NOMO-1 treated with dmso at 0.1 percent for 144 hours (cell line): ENCODE results near the gene NPHP4.

Experiments
- DNase-seq: peaks from one replicate; lab custom pipeline; 2025; ENCODE audit not compliant: unreplicated experiment; lab: John Stamatoyannopoulos, UW

The NPHP4 gene

GRCh38 chr1:5914676-5915365 lies 77.4 kb downstream of the NPHP4 start:
- no peak for DNase-seq

- DNase-seq: no peak
These were observed 78.3 kb downstream of the NPHP4 start for GRCh38 chr1:5913876-5914275.

DNA sequence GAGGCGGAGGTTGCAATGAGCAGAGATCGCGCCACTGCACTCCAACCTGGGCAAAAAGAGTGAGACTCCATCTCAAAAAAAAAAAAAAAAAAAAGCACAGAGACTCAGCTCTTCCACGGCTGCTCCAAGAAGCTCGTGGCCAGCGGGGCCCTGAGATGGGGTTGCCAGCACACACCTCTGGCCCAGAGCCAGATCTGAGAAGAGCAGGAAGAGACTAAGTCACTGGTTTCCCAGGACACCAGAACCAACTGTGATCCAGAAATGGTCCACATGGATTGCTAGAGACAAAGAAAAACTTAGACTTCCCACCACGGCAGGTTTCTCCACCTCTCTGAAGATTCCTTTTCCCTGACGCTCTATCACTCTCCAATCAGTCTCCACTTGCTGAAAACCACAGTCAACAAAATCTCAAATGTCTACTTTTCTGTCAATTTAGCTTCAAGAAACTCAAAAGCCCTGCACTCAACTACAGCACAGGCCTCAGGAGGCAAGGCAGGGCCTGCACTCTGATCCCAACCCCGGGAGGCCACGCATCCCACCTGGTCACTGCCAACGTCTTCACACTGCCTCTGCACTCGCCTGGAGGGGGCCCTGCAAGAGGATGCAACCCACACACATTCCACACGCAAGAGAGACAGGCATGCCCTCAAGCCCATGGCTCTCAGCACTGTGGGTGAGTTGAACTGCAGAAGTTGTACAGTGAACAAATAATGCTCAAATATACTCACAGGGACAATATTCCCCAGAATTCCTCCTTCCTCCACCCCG lies 79.0 kb downstream of the NPHP4 start:
- no peak for DNase-seq

DNA sequence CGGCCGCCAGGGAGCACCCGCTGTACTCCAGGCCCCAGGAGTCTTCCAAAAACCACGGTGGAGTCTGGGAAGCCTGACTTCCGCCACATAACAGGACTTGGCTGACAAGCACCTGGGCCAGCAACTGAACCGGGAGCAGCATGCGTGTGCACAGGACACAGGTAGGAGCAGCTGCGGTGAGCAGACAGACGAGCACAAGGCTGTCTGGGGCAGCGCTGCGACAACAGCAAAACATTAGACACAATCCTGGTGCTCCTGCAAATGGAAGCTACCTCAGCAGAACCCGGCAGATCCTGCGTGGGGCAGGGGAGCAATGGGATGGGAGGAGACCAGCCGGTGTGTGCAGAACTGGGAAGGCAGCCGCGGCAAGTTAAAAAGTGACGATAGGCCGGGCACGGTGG lies 80.4 kb downstream of the NPHP4 start:
- no peak for DNase-seq

- DNase-seq: no peak
These were observed 81.1 kb downstream of the NPHP4 start for GRCh38 chr1:5911157-5911556.

GRCh38 chr1:5910666-5911065 lies 81.6 kb downstream of the NPHP4 start:
- DNase-seq: no peak

- DNase-seq: no peak
These were observed 82.0 kb downstream of the NPHP4 start for GRCh38 chr1:5910276-5910620.

DNA sequence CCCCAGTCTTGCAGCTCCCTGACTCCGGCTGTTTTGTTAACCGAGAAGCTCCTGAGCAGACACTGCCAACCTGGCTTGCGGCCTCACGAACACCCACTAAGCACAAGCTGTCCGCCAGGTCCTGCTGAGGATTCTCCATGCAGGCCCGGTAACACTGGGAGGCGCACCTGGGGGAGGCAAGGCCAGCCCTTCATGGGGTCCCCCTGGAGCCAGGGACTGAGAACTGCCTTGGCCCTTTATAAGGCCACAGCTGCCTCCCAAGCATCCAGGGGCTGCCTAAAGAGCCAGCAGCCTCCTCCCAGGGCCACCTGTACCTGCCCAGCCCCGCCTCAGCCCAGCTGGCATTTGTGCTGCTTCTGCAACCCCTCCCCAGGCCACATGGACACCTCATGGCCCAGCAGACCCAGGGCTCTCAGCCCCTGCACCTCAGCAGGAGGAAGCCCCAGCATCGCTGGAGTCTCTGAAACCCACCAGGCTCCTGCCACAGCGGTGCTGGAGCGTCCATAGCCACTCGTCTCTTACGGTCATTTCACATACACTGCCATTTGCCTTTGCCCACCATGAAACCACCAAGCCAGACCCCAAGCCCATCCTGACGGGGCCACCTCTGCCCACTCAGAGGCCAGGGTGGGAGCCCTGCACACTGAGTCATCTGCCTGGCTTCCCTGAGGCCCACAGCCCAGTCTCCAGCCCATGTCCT lies 82.5 kb downstream of the NPHP4 start:
- DNase-seq: no peak

DNA sequence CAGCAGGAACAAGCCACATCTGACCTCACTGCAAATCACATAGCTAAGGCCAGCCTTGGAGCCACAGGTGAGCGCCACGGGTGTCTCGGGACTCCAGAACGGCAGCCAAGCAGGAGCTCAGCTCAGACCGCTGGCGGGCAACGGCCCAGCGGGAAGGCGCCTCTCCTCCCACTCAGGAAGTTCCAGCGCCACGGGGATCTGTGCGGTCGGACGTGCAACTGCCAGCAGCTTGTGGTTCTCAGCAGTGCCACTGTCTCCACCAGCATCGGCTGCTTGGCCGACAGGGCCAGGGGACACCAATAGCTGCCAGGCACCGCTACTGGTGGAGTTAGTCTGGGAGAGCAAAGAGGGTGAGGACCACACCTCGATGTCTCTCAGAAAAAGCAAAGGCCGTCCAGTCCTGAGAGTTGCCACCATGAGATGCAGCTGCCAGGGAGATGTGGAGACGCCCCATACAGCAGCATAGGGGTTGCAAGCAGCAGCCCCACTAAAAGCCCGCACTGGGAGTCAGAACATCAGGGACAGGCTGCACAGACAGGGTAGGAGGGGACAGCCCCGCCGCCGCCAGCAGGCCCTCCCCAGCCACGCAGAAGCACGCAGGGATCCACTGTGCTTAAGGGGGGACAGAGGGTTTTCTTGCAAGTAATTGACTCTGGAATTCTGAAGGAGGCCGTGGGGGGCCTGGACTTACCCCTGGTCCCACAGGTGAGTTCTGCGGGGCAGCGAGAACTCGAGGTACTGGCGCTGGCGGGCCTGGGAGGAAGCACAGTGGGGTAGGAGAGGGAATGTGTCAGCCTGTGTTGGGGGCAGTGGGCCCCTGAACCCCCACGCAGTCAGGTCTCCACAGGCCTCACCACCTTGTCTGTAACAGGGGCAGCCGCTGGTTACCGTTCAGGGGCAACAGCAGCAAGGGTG lies 83.5 kb downstream of the NPHP4 start:
- DNase-seq: no peak

DNA sequence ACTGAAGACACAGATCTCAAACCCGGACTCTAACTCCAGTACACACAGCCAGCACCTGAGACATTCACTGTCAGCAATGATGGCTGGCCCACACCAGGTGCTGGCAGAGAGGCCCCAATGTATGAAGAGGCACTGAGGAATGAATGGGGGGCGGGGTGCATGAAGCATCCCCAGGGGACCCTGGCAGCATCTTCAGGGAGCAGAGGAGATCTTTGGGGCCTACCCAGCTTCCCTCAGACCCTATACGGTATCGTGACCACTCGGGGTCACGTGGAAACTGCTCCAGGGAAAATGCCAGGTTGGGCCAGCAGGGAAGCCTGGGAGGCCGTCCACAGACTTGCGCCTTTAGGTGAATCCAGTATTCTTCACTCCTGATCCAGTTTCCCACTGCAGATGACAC lies 84.3 kb downstream of the NPHP4 start:
- no peak for DNase-seq

GRCh38 chr1:5907386-5907785 lies 84.8 kb downstream of the NPHP4 start:
- no peak for DNase-seq

DNA sequence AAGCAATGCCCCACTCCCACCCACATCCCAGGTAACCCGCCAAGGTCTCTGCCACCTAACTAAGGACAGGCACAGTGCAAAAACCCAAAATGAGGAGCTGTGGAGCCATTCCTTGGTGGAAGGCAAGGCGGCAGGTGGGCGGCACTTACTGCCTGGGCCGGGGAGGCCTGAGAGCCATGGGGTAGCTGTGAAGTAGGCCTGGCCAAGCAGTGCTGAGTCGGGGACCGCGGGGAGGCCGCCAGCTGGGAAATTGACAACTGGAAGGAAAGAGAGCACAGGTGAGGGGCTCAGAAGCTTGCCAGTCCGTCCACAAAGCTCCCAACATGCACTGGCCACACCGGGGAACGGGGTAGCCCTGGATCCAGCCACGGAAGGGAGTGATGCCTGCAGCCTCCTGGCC lies 85.3 kb downstream of the NPHP4 start:
- DNase-seq: no peak

DNA sequence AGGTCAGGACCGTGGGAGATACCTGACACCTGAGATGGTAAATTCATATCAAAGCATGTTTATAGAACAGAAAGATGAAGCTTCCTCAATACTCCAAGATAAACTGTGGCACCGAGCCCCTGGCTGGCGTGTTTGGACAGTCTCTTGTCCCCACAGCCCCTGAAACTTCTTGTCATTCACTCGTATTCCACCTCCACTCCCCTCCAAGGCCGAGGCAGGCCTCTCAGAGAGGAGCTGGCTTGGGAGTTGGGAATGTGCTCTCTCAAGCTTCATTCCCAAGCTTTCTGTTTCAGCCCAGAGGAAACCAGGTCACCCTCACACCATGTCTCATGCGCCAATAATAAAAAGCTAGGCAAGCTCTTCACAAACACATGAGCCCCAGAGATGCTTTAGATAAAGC lies 86.1 kb downstream of the NPHP4 start:
- no peak for DNase-seq

- DNase-seq: no peak
These were observed 86.8 kb downstream of the NPHP4 start for GRCh38 chr1:5905436-5905835.

GRCh38 chr1:5904551-5904950 lies 87.7 kb downstream of the NPHP4 start:
- DNase-seq: no peak

DNA sequence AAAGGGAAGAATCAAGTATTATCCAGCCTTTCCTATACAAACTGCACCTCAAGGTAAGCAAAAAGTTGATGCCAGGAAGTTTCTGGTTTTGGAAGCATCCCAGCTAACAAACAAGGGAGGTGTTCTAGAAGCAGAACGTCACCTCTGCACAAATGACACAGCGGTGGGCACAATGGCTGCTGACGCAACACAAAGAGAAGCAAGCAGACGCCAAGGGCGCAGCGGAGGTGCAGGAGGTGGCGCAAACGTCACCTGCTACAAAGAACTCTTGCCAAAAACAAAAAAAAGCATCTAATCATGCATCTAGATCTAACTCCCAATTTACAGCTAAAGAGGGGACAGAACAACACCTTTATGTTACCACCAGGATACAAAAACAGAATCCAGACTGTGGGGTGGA lies 88.5 kb downstream of the NPHP4 start:
- DNase-seq: no peak

DNA sequence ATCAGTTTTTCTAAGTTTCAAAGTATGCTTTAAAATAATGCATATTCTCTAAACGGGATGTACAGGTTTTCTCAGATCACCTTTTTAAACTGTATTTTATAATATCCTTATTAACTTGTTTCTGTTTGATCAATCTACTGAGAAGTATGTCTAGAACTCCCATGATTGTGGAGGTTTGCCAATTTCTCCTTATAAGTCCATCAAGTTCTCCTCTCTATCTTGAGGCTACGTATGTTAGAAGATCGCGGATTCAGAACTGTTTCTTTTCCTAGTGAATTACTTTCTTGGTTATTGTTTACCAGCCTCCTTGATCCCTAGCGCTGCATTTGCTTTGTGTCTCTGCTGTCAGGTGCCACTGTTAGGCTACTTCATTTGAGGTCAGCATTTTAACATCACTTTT lies 89.2 kb downstream of the NPHP4 start:
- DNase-seq: no peak

DNA sequence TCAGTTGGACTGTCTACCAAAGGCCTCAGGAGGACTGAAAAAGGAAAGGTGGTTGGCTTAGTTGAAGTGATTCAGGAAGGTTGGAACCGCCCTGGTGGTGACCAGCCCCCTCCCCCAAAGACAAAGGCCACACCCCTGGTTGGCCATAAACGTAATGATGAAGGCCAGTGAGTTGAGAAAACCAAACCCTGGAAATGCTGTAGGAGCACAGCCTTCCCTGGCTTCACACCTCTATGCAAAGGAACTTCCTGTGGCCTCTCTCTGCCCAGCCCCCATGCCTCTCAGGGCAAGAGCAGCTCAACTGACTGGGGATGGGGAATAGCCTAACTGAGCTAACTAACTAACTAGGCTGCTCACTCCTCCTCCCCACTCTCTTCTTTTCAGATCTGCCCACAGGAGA lies 90.4 kb downstream of the NPHP4 start:
- no peak for DNase-seq

DNA sequence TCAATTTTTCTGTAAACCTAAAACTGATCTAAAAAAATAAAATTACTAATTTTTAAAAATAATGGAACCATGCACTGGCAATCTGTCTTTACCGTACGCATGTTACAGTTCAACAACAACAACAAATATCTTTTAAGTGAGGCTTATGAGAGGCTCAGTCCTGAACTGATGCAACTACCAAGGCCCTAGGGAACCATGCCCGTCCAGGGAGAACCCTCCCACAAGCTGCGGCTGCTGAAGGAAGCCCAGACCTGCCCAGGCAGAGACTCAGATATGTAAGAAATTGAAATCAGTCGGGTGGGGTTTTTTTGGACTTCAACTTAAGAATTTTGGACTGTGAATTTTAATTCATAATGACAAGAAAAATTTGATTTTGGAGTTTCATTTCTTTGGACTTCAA lies 91.1 kb downstream of the NPHP4 start:
- no peak for DNase-seq

DNA sequence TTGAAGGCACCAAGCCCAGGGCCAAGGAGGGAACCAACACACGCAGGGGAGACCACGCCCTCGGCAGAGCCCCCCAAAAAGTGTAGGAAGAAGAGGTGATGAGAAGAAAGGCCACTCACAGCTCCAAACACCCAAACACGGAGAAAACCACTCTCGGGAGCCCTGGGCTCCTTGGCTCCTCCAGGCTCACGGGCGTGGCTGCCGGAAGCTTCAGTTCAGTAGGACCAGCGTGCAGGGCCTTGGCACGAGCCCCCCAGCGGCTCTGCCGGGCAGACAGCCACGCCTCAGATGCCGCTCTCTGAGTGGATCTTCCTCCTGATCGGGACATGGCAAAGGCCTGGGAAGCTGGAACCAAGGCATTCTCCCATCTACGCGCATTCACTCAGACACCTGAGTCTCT lies 94.0 kb downstream of the NPHP4 start:
- DNase-seq: no peak
